GM12878 (cell line): ENCODE results near the gene ZSWIM9. TPM values are rescaled to one million over a fixed set of nuclear protein-coding genes. Genes with fewer than 3 reads are reported as not detected.
A peak's percentile ranks its signal among the peaks of the same experiment; 100 is the strongest.

Source experiments
- BHLHE40 ChIP-seq, 2 experiments: fragments of 450-650 bp in 1 of 2; IDR thresholded peaks; 2 replicates each; pipeline ENCODE4 v1.6.1; 2011 to 2017; ENCODE audit warnings: low read depth in 2 of 2, borderline replicate concordance in 1 of 2, improper control_type of control experiment in 1 of 2, low read length in 1 of 2, mild to moderate bottlenecking in 1 of 2
- BMI1 ChIP-seq: fragments of 450-650 bp; IDR thresholded peaks from 2 replicates; pipeline ENCODE4 v1.6.1; 2016; ENCODE audit warnings: mild to moderate bottlenecking, moderate library complexity, borderline replicate concordance
- CBX3 ChIP-seq: fragments of 200-600 bp; sonication (generic); IDR thresholded peaks from 2 replicates; pipeline ENCODE4 v1.6.1; 2016; ENCODE audit warnings: low read depth, borderline replicate concordance
- EGR1 ChIP-seq, 2 experiments: IDR thresholded peaks; 1 replicate in 1 of 2; 2 replicates in 1 of 2; pipeline ENCODE4 v1.6.1; 2011 to 2012; ENCODE audit warnings: low read depth in 2 of 2, low read length in 2 of 2, borderline replicate concordance in 1 of 2, mild to moderate bottlenecking in 1 of 2, moderate library complexity in 1 of 2
- FOXK2 ChIP-seq: fragments of 450-650 bp; IDR thresholded peaks from 2 replicates; pipeline ENCODE4 v1.6.1; 2017; ENCODE audit warnings: mild to moderate bottlenecking, moderate library complexity
- HDGF ChIP-seq: fragments of 450-650 bp; IDR thresholded peaks from 2 replicates; pipeline ENCODE4 v1.6.1; 2016; ENCODE audit warnings: antibody characterized with exemption
- MTA2 ChIP-seq: fragments of 450-650 bp; IDR thresholded peaks from 2 replicates; pipeline ENCODE4 v1.6.1; 2016; ENCODE audit warnings: low read depth, mild to moderate bottlenecking, moderate library complexity
- NRF1 ChIP-seq: conservative IDR thresholded peaks from 2 replicates; pipeline ENCODE4 v1.6.1; 2011; ENCODE audit warnings: mild to moderate bottlenecking, low read depth, low read length, improper control_type of control experiment
- PML ChIP-seq: IDR thresholded peaks from 2 replicates; pipeline ENCODE4 v1.6.1; 2012; ENCODE audit warnings: low read length, inconsistent platforms
- SREBF2 ChIP-seq: IDR thresholded peaks from 2 replicates; pipeline ENCODE4 v1.6.1; 2012; ENCODE audit warnings: mild to moderate bottlenecking, low read length
- SRF ChIP-seq, 2 experiments: IDR thresholded peaks; 2 replicates each; pipeline ENCODE4 v1.6.1; 2011; ENCODE audit warnings: low read depth in 2 of 2, low read length in 2 of 2, mild to moderate bottlenecking in 1 of 2, moderate library complexity in 1 of 2
- STAT1 ChIP-seq: fragments of 450-650 bp; conservative IDR thresholded peaks from 2 replicates; pipeline ENCODE4 v1.6.1; 2014; ENCODE audit warnings: antibody characterized with exemption, mild to moderate bottlenecking
- SUZ12 ChIP-seq: fragments of 200-600 bp; sonication (generic); IDR thresholded peaks from one replicate; pipeline ENCODE4 v1.6.1; 2018; ENCODE audit warnings: antibody characterized with exemption, mild to moderate bottlenecking; ENCODE audit not compliant: unreplicated experiment
- TCF7 ChIP-seq: IDR thresholded peaks from 2 replicates; pipeline ENCODE4 v1.6.1; 2014; ENCODE audit warnings: antibody characterized with exemption, borderline replicate concordance
- ZBTB11 ChIP-seq: fragments of 450-650 bp; formaldehyde crosslinking; IDR thresholded peaks from 2 replicates; pipeline ENCODE4 v1.5.0; 2022; ENCODE audit warnings: mild to moderate bottlenecking, missing genetic modification characterization
- ZBTB40 ChIP-seq: fragments of 450-650 bp; IDR thresholded peaks from 2 replicates; pipeline ENCODE4 v1.6.1; 2016; ENCODE audit warnings: mild to moderate bottlenecking, moderate library complexity, borderline replicate concordance
- ZNF384 ChIP-seq: IDR thresholded peaks from 2 replicates; pipeline ENCODE4 v1.6.1; 2012; ENCODE audit warnings: low read depth, mild to moderate bottlenecking, low read length, improper control_type of control experiment, borderline replicate concordance
- polyA plus RNA-seq, 11 experiments: library from polyadenylated mRNA; depleted of rRNA in 4 of 11; unstranded in 6 of 11; stranded (reverse) in 5 of 11; fragments of >200 nt; fragmentation: Nextera tagmentation in 4 of 11; fragmentation: Illumina TruSeq in 1 of 11; extraction: Ambion mirVana in 4 of 11; extraction: Trizol in 1 of 11; gene quantifications; 1 replicate in 1 of 11; 2 replicates in 10 of 11; pipeline versions ENCODE4 v1.2.1 to v1.2.3, GENCODE V29; 2011 to 2016; ENCODE audit warnings: inconsistent platforms in 2 of 11, missing spikeins in 2 of 11, low read depth in 1 of 11
- total RNA-seq, 4 experiments: library from RNA; depleted of rRNA in 3 of 4; stranded (reverse); fragments of >200 nt in 3 of 4; fragmentation: Illumina TruSeq in 1 of 4; extraction: Trizol in 1 of 4; gene quantifications; 2 replicates each; pipeline versions ENCODE4 v1.2.1 to v1.2.3, GENCODE V29; 2013 to 2021
- TF ChIP-seq, protein P1 (sequence below): fragments of 450-650 bp; conservative IDR thresholded peaks from 2 replicates; pipeline ENCODE4 v1.6.1; 2017; ENCODE audit warnings: mild to moderate bottlenecking, moderate library complexity

Gene ZSWIM9
- total and polyA plus RNA-seq, 10 of the 15 experiments (the other 5 are each of a cell fraction or from before 2014, with no cell fraction given), result 0.29 to 6.2 (median 1.4) TPM; not detected in 1

DNA sequence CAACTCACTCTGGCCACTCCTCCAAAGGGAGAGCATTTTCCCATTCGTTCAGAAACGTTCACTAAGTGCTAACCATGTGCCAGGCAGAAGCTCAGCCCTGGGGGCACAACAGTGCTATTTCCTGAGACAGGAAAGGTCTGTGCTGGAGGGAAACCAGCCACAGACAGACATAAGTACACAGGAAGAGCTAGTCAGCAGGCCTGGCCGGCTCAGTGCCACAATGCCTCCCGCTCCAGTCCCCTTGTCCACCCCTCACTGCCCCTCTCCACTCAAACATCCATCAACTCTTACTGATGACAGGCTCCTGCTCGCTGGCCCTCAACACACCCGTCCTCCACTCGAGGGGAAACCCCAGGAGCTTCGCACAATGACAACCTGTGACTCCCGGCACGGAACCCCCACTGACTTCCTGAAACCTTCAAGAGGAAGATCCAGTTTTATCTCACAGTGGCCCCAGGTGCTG, 48.5 kb upstream of the ZSWIM9 start (continued):
- TF ChIP-seq ZBTB11 (CRISPR knock-in tag) (no peak), ZNF384 (no peak), ZBTB40 (no peak), EGR1 (IDR thresholded peaks at IDR 0.05; ENCODE audit: borderline replicate concordance in 1 of 2, low read depth in 2 of 2, low read length in 2 of 2) (no peak), PML (no peak), FOXK2 (no peak), SUZ12 (no peak), BMI1 (no peak), CBX3 (no peak), TCF7 (no peak), MTA2 (no peak), BHLHE40 (IDR thresholded peaks at IDR 0.05; ENCODE audit: borderline replicate concordance in 1 of 2, low read depth in 2 of 2, low read length in 1 of 2) (no peak; a peak in 2 of 4 replicates), SREBF2 (no peak), STAT1 (no peak), NRF1 (no peak), HDGF (0 out of 2 replicates have a peak, but pooled peaks have one; percentile 50), SRF (IDR thresholded peaks at IDR 0.05; ENCODE audit: low read depth in 2 of 2, low read length in 2 of 2) (no peak)
- TF ChIP-seq, protein P1, sequence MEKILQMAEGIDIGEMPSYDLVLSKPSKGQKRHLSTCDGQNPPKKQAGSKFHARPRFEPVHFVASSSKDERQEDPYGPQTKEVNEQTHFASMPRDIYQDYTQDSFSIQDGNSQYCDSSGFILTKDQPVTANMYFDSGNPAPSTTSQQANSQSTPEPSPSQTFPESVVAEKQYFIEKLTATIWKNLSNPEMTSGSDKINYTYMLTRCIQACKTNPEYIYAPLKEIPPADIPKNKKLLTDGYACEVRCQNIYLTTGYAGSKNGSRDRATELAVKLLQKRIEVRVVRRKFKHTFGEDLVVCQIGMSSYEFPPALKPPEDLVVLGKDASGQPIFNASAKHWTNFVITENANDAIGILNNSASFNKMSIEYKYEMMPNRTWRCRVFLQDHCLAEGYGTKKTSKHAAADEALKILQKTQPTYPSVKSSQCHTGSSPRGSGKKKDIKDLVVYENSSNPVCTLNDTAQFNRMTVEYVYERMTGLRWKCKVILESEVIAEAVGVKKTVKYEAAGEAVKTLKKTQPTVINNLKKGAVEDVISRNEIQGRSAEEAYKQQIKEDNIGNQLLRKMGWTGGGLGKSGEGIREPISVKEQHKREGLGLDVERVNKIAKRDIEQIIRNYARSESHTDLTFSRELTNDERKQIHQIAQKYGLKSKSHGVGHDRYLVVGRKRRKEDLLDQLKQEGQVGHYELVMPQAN, result no peak
- TF ChIP-seq, all 136 proteins: peak for 11
